ENCODE measurements around the gene GH1.

- no peak for TF ChIP-seq TAF1 (IDR thresholded peaks at IDR 0.05; ENCODE audit: low read depth, low read length)
- no peak for TF ChIP-seq POLR2A (IDR thresholded peaks at IDR 0.05; ENCODE audit: low read depth, low read length)
- no peak for TF ChIP-seq POLR2AphosphoS5 (IDR thresholded peaks at IDR 0.05; ENCODE audit: low read depth, low read length)
- peak; percentile 85 for TF ChIP-seq SPI1 (IDR thresholded peaks at IDR 0.05; ENCODE audit: low read depth, low read length)
- TF ChIP-seq PAX5 (IDR thresholded peaks at IDR 0.05; ENCODE audit: insufficient read depth, low read length, severe bottlenecking), result no peak
Observed at GRCh38 chr17:63954402-63955063, 35.9 kb upstream of the GH1 start.
